Raji (cell line): ENCODE measurements around the gene PLCB2.

Source experiments
- POLR2A ChIP-seq: IDR thresholded peaks from 2 replicates; pipeline ENCODE4 v1.6.1; 2011; ENCODE audit warnings: low read depth, low read length, control low read depth; ENCODE audit not compliant: insufficient read depth

PLCB2 gene

DNA sequence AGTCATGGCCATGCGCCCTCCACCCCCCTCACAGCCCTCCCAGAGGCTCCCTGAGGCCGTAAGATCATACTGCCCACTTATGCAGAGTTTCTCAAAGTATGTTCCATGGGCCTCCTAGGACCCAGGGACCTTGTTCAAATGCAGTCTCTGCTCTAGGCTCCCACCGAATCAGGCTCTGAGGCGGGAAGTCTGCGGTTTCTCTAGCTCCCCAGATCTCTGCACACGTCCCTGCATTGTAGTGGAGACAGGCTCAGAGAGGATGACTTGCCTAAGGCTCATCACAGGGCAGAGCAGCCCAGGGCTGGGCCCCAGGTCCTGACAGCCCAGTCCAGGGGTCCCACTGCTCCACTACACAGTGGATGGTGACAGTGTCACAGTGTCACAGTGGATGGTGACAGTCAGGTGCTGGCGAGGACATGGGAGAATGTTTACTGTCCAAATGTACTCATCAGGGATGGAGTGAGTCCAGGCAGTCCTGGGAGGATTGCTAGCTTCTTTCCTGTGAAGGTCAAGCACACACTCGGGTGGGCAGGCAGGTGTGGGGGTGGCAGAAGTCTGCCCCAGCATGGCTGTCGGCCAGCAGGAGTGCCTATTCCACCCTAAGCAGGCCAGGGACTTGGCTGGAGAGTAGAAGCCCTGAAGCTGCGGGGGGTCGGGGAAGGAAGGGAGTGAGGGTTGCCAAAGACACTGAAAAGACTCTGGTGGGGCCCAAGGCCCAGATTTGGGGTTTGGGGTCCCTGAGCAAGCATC lies 37.3 kb downstream of the PLCB2 start:
- no peak for TF ChIP-seq POLR2A

DNA sequence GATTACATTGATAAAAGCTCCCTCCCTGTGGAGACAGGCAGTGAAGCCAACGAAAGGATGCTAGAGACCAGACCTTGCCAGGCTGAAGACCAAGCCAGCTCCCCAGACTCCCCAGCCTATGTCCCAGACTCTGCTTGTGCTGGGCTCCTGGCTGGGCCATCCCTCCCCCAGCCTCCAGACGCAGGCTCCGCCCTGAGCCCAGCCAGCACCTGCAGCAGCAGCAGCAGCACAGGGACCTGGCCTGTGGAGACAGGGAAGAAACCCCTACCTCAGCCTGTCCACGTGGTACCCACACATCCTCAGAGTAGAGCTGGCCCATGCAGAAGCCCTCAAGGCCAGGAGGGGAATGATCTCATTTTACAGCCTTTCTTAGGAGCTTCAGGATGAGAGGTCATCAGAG lies 38.1 kb downstream of the PLCB2 start:
- no peak for TF ChIP-seq POLR2A

DNA sequence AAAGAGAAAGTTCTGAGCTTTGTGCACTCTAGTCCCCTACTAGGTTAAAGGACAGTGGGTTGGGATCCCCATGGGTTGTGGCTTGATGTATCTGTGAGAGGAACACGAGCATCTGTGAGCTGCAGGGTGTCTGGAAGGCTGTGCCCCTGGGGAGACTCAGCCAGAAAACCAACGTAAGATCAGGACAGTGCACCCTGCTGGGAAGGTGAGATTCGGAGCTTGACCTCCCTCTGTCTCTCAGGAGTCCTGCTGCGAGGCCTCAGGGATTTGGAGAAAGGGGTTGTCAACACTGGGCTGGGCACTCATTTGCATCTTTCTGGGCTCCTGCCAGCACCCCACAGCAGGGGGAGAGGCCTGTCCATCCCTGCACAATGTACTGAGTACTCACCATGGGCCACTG lies 40.1 kb downstream of the PLCB2 start:
- TF ChIP-seq POLR2A, result no peak

DNA sequence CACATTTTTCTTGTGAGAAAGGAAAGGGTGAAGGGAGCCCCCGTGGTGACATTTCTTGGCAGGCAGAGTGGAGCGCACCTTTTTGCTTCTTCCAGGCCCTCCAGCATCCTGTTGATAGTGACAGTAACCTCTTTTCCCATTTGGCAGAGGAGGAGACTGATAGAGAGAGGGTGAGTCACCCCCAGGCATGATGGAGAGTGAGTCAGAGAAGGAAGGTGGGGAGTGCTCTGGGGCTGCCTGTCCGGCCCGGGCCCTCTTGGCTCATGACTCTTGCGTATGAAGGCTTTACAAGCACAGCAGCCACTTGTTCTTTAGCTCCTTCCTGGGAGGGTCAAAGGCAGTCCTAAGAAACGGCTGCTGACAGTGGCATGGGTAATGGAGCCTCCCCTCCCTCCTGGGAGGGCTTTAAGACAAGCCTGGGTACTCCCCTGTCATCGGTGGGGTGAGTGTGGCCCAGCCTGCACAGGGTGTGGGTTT lies 40.9 kb downstream of the PLCB2 start:
- no peak for TF ChIP-seq POLR2A

DNA sequence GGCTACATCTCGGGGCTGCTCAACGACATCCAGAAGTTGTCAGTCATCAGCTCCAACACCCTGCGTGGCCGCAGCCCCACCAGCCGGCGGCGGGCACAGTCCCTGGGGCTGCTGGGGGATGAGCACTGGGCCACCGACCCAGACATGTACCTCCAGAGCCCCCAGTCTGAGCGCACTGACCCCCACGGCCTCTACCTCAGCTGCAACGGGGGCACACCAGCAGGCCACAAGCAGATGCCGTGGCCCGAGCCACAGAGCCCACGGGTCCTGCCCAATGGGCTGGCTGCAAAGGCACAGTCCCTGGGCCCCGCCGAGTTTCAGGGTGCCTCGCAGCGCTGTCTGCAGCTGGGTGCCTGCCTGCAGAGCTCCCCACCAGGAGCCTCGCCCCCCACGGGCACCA lies 41.9 kb downstream of the PLCB2 start:
- no peak for TF ChIP-seq POLR2A

DNA sequence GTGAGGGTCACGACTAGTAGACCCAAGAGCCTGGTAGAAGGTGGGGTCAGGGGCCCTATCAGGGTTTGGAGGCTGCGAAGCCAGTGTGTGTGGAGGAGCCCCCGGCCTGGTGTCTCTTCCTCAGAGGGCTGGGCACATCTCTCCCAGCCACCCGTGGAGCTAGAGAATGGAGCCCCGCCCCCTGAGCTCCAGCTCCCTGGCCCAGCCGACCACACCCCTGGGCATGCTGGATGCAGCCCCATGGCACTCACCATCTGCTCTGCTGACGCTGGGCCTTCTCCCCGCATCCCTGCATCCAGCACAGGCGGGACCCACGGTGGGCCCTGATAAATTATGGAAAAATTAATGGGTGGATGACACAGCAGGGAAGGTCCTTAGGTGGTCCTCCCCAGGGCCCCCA lies 42.4 kb downstream of the PLCB2 start:
- no peak for TF ChIP-seq POLR2A

DNA sequence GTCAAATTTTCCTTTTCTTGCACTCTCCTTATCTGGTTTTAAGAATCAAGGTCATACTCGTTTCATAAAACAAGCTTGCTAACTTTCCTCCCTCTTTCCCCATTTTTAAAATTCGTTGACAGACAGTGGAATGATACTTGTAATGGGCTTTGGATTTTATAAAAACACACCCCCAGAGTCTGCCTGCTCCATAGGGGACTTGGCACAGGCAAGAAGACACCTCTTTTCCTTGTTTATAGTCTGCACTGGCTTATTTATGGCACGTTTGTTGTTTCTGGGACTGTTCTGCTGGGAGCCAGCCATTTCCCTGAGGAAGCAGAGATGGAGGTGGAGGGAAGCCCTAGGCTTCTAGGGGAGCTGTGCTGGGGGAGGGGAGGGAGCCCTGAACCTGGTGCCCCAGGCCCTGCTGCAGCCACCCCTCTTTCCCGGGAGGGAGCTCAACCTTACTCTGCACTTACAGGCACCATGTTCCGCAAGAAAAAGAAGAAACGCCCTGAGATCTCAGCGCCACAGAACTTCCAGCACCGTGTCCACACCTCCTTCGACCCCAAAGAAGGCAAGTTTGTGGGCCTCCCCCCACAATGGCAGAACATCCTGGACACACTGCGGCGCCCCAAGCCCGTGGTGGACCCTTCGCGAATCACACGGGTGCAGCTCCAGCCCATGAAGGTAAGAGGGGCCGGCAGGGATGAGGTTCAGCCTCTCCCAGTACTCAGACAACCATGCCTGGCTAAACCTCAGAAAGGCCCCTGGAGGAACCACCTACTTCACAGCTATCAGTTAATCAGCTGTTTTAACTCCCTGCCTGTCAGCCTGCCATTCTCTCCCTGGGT lies 43.2 kb downstream of the PLCB2 start:
- TF ChIP-seq POLR2A, result no peak

DNA sequence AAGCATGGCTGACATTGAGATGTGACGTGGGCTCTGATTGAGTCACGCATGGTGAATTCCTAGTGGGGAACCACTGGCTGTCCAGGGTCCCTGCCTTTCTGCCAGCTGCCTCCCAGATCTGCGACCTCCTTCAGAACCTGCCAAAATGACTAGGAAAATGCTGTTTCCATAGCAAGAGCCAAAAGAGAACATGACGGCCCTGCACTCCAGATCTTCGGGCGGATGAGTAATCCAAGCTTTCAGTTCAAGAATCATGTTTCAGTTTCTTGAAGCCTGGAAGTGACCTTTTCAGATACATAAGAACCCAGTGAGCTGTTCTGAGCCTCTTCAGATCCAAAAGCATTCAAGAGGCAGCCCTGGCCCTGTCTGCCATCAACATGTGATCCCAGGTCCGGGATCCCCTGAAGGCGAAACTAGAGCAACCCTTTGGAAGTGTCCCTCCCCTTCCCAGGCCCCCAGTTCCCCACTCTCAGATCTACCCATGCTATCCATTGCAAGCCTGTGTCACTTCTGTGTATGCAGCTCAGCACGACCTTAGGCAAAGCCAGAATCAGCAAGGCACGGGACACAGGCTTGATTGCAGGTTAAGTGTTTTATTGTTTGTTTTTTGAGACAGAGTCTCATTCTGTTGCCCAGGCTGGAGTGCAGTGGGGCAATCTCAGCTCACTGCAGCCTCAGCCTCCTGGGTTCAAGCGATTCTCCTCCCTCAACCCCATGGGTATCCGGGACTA lies 44.5 kb downstream of the PLCB2 start:
- TF ChIP-seq POLR2A, result no peak

DNA sequence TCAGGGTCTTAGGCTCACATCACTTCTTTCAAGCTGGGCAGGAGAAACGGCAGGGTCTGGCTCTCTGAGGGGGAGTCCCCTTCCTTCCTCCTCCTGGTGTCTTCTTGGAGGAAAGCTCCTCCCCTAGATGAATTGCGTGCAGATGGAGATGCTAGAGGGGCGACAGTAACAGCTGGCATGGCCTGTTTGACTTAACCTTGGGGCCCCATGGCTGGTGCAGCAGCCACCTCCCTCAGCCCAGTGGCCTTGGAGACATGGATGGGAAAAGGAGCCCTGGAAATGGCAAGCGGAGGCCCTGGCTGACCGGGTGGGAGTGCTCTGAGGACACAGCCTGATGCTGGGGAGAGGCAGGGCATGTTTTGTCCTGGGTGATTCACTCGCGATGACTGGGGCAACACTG lies 48.7 kb downstream of the PLCB2 start:
- TF ChIP-seq POLR2A, result no peak

DNA sequence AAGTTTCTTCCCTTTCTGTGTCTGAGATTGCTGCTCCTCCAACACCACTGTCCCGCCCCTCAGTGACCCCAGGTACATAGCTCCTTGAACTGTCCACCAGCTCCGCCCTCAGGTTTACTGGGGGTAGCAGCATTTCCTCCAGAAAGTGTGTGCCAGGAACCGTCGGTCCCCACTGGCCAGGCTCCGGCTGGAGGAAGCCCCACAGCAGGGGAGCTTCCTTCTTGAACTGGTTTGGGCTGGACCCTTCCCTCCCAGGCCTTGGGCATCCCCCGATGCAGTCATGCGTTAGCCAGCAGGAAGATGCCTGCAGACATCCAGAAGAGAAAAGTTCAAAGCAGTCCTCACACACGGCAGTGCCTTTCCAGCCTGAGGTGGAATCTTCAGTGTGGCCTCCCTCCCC lies 49.2 kb downstream of the PLCB2 start:
- TF ChIP-seq POLR2A, result no peak

DNA sequence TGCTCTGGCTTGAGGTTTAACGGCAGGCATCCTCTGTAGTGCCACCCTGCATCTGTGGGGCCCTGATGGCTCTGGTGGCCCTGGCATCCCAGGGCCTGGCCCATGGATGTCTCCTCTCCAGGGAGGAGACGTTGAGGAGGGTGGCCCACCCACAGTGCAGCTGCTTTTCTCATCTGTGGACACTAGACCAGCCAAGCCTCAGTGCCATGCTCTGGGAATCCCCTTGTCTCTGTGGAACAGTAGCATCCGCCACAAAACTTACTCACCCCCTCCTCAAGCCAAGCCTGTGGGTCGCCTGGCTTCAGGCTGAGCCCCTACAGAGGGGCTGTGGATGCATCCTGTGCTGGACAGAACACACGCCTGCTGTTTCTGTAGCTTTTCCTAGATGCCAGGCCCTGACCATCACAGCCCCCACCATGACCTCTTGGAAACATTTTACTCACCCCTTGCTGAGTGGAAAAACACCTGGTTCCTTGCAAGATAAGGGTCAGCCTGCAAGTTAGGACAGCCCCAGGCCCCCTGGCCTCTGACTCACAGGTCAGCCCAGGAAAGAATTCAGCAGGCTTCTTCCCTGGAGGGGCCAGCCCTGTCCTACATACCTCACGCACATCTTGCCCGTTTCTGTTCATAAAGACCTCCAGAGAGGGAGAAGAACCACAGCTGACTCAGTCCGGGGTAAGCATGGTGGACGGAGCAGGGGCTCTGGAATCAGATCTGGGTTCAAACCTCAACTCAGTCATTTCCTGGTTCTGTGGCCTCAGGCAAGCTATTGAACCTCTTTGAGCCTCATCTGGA lies 49.9 kb downstream of the PLCB2 start:
- no peak for TF ChIP-seq POLR2A

DNA sequence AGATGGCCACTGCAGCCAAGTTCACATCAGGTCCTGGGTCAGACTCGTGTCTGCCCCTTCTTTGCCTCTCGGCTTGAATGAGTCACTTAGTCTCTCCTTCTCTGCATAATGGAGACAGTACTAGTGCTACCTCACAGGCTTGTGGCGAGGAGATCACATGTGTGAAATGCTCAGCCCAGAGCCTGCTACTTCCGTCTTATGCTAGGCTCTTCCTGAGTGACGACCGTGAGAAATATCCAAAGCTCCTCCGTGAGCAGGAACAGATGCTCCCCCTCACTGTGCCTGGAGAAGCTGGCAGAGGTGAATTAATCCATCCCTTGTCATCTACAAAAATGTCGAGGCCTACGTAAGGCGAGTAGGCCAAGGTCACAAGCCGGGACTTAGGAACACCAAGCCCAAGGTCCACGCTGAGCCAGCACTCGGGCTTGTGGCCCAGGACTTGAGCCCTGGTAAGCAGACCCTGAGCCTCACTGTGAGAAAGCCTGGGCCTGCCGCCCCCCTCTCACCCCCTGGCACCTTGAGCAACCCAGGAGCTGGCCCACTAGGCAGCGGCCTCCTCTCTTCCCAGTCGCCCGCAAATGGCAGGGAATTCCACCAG lies 51.0 kb downstream of the PLCB2 start:
- TF ChIP-seq POLR2A, result no peak

DNA sequence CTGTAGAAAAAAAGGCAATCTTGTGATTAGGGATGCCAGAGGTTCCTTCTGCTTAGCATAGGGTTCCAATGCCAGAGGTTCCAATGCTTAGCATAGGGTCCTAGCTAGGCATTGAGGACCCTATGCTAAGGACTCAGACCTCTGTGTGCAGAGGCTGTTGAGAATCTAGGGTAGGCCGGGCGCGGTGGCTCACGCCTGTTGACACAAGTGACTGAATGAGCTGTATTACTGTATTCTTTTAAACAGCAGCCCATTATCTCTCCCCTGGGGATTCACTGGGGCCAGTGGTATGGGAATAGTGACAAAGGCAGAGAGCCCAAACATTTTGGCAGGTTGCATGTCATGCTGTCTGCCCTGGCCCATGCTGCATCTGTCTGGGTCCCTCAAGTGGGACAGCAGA lies 52.7 kb downstream of the PLCB2 start:
- TF ChIP-seq POLR2A, result no peak

DNA sequence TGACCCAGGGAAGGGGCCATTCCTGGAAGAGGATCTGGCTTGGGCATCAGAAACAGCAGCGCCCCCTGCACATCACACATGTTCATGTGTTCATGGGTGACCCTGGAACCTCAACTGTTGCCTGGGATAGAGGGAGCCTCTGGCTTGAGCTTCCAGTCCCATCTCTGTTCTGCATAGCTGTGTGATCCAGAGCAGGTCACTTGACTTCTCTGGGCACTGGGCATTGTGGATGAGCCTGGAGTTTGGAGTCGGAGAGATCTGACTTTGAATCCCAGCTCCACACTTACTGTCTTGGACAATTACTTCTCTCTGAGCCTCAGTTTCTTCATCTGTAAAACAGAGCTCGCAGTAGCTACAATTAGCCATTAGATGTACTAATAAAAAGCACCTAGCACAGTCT lies 53.3 kb downstream of the PLCB2 start:
- TF ChIP-seq POLR2A, result no peak

DNA sequence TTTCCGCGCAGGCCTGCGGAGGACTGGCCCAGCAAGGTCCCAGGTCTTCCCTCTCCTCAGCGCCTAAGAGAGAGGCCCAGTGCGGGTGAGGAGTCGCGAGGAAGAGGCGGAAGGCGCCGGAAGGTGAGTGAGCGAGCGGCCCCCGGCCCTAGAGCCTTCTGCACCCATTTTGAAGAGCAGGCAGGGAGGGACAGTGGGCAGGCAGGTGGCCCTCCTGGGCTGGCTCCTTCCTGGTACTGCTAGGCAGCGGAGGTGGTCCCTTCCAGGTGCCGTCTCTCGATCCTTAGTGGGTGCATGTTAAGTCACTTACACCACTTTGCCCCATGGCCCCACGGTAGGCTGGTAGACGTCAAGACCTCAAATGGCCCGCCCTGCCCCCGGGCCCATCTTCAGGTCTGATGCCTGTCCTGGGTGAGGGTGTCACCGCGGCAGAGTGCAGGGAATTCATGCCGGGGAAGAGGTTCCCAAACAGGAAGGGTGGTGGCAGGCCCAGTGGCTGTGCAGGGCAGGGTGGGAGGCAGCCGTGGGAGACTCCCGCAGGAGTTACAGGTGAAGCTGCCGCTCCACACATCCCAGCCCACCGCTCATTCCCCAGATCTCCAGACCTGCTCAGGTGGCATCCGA lies 54.5 kb downstream of the PLCB2 start:
- no peak for TF ChIP-seq POLR2A
